Islet of Langerhans (tissue), 1 donor: ENCODE results near the gene EBP.
"Not testable (repeated sequence)": the region's sequence is repeated elsewhere in the genome, so short reads cannot be mapped to it uniquely, and the experiment has no call there.

ENCODE experiments used
- FAIRE-seq: peaks from one replicate; lab custom pipeline; 2011; peaks lifted over from hg19 to GRCh38; lab: Jason Lieb, UNC

Gene EBP

GRCh38 chrX:48525853-48526252 is 4.2 kb downstream of the EBP start:
- FAIRE-seq = not testable (repeated sequence)

GRCh38 chrX:48530736-48531135 is 9.1 kb downstream of the EBP start:
- no peak for FAIRE-seq

- no peak for FAIRE-seq
Observed at GRCh38 chrX:48531358-48531959, 9.9 kb downstream of the EBP start.

GRCh38 chrX:48532161-48532560 is 10.6 kb downstream of the EBP start:
- FAIRE-seq = no peak

- no peak for FAIRE-seq
Observed at GRCh38 chrX:48533165-48533564, 11.6 kb downstream of the EBP start.

- no peak for FAIRE-seq
Observed at GRCh38 chrX:48538641-48539344, 17.2 kb downstream of the EBP start.

GRCh38 chrX:48539345-48540027 is 17.9 kb downstream of the EBP start, which contains the start of gene TBC1D25:
Gene TBC1D25 (plus strand): TSS chrX:48539714. CDS start chrX:48539798, 84 bp downstream.
- no peak for FAIRE-seq

- FAIRE-seq = no peak
Observed at GRCh38 chrX:48540028-48540375, 18.4 kb downstream of the EBP start.

GRCh38 chrX:48540480-48540879 is 18.9 kb downstream of the EBP start:
- no peak for FAIRE-seq

- FAIRE-seq = no peak
Observed at GRCh38 chrX:48541140-48541814, 19.7 kb downstream of the EBP start.

- FAIRE-seq = no peak
Observed at GRCh38 chrX:48548871-48549270, 27.3 kb downstream of the EBP start.

GRCh38 chrX:48555731-48556325 is 34.2 kb downstream of the EBP start:
- not testable (repeated sequence) for FAIRE-seq

- FAIRE-seq = no peak
Observed at GRCh38 chrX:48558271-48558670, 36.7 kb downstream of the EBP start.

- FAIRE-seq = no peak
Observed at GRCh38 chrX:48559636-48560035, 38.0 kb downstream of the EBP start.

GRCh38 chrX:48560056-48560455 is 38.4 kb downstream of the EBP start:
- FAIRE-seq = no peak

GRCh38 chrX:48560681-48561080 is 39.1 kb downstream of the EBP start:
- no peak for FAIRE-seq

GRCh38 chrX:48569958-48570357 is 48.4 kb downstream of the EBP start:
- FAIRE-seq = no peak

GRCh38 chrX:48573690-48574269 is 52.2 kb downstream of the EBP start:
- FAIRE-seq = no peak

- peak; percentile 68 for FAIRE-seq
Observed at GRCh38 chrX:48574270-48575266, 53.0 kb downstream of the EBP start, which contains the start of gene RBM3. Gene RBM3 (plus strand): TSS chrX:48574484. CDS start chrX:48575181, 697 bp downstream.

- no peak for FAIRE-seq
Observed at GRCh38 chrX:48575642-48576041, 54.0 kb downstream of the EBP start.

- no peak for FAIRE-seq
Observed at GRCh38 chrX:48576108-48576507, 54.5 kb downstream of the EBP start.
